Measurements from ENCODE around the gene EFNA3. TPM values are rescaled to one million over a fixed set of nuclear protein-coding genes. Genes with fewer than 3 reads are reported as not detected.
"Not testable (repeated sequence)": the region's sequence is repeated elsewhere in the genome, so short reads cannot be mapped to it uniquely, and the experiment has no call there.

The EFNA3 gene
- total RNA-seq, 1 donor from 2014 or later, result 2.7 TPM

DNA sequence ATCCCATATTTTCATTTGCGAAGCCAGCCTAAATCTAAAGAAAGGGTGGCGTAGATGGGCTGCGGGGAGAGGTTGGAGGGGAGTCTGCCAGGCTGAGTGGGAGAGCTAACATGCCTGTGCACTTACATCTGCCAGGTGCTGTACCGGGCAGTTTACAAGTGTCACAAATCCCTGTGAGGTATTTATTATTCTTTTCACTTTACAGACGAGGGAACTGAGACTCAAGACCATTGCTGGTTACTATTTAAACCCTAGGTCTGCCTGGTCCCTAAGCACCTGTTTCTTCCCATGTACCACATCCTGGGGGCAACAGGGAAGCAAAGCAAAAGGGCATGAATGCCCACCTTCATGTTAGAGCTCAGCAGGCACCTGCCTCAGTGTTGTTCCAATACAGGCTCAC is 29.7 kb downstream of the EFNA3 start:
- DNase-seq (ENCODE audit: low spot score), result no peak

GRCh38 chr1:155110381-155110780 is 31.7 kb downstream of the EFNA3 start:
- no peak for DNase-seq (ENCODE audit: low spot score)

- DNase-seq (ENCODE audit: low spot score), result no peak
These were observed 32.2 kb downstream of the EFNA3 start for GRCh38 chr1:155110826-155111225.

GRCh38 chr1:155113450-155113980 is 34.9 kb downstream of the EFNA3 start:
- DNase-seq (ENCODE audit: low spot score), result no peak

DNA sequence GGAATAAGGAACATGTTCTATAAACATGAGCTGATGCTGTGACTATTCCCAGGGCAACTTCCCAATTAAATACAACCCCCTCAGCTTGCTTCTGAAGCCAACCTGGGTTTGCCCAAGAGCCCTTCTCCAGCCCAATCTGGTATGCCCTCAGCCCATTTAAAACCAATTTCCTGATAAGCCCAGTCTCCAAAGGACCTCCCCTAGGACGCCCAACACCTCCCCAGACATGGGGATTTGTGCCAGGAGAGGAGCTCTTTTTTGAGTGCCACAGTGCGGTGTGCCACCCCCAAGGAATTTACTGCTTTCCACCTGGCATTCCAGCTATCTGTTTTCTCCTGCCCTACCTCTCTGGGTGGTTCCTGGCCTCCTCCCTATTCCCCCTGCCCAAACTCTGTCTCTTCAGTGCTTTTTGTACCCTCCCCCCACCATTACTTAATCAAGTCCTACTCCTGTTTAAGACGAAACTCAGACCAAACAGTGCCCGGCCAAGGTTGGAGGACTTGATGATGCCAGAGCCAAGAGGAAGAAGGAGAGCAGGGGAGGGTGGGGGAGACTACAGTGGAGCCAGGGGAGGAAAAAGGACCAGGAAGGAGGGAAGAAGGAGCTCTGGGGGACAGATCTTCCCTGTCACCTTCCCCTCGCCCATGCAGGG is 37.6 kb downstream of the EFNA3 start:
- no peak for DNase-seq (ENCODE audit: low spot score)

- no peak for DNase-seq (ENCODE audit: low spot score)
These were observed 39.0 kb downstream of the EFNA3 start for GRCh38 chr1:155117610-155118009.

DNA sequence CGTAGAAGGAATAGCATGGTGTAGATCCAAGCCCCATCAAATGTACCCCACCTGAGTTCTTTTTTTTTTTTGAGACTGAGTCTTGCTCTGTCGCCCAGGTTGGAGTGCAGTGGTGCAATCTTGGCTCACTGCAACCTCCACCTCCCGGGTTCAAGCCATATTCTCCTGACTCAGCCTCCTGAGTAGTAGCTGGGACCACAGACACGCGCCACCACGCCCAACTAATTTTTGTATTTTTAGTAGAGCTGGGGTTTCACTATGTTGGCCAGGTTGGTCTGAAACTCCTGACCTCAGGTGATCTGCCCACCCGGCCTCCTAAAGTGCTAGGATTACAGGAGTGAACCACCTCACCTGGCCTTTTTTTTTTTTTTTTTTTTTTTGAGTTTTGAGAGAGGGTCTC is 39.5 kb downstream of the EFNA3 start:
- DNase-seq (ENCODE audit: low spot score), result not testable (repeated sequence)

DNA sequence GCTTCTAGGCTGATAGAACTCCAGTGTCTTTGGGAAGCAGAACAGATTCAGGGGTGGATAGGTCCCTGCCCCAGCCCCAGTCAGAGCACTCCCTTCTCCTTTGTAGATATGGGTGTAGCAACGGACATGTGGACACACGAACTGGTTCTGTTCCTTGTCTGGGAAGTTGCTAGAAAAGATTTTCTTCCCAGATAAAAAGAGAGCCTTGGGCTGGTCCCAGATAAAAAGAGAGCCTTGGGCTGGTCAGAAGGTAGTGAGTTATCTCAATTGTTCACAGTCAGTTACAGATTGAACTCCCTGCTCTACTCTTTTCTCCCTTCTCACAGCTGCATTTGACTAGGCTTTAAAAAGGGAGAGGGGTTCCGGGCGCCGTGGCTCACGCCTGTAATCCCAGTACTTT is 41.6 kb downstream of the EFNA3 start:
- no peak for DNase-seq (ENCODE audit: low spot score)

- no peak for DNase-seq (ENCODE audit: low spot score)
These were observed 42.6 kb downstream of the EFNA3 start for GRCh38 chr1:155121249-155121648.

DNA sequence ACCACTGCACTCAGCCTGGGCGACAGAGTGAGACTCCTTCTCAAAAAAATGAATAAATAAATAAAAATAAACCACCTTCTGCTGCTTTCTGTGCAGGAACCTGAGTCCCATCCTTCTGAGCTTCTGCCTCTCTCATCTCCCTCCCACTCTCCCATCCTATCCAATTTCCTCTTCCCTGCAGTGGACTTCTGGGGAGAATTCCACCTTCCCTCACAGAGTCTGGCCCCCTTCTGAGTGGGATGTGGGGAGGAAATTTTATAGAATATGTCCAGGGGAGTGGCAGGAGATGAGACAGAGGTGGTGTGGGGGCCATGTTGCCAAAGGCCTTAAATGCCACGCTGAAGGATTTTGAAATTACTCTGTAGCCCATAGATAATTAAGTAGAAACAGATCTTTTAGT is 43.7 kb downstream of the EFNA3 start:
- no peak for DNase-seq (ENCODE audit: low spot score)

DNA sequence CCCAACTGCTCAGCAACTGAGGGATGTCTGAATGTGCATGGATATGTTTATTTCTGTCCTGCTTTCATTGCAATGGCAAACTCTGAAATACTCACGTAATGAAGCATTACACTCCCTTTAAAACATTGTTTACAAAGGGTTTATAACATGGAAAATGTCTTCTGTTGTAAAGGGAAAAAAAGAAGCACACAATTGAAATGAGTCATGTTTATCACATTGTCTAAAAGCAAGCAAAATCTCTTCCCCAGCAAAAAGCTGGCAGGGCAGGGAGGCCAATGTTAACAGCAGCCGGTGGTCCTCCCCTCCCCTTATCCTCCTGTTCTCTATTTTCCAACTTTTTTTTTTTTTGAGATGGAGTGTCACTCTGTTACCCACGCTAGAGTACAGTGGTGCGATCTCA is 45.2 kb downstream of the EFNA3 start:
- no peak for DNase-seq (ENCODE audit: low spot score)

DNA sequence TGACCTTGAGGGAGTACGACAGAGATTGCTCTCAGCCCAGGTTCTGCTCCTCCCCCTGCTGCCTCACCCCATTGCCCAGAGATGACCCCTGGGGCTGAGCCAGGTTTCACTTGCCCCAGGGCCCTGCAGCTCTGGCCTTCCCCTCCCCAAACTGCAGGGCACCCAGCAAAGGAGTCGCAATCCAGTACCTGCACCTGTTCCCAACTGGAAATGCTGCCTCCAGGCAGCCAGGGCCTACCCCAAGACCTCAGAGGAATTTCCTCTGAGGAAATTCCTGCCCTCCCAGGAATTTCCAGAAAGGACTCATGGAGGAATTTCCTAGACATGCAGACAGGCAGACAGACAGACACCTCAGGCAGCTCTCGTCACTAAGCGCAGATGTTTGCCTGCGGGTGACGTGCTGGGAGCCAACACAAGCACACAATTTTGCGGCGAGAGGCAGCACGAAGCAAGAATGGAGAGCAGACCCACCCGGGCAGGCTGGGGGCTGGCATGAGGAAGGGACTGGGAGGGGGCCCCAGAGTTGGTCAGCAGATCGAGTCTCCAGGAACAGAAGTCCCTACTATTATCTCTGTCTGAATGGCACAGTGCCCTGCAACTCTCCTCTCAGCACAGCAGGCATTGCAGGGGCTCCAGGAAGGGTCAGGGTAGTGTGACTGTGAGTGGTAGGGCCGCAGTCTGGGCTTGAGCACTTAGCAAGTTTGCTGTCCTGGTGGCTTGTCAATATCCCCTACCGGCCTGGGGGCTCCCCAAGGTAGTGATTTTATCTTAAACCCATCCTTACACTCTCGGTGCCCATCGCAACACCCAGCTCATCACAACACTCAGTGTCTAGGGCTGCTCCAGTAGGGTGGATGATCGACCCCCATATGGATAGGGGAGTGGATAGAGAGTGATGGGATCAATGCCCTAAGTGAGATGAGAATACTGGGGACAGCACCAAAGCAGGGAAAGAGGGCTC is 46.1 kb downstream of the EFNA3 start:
- no peak for DNase-seq (ENCODE audit: low spot score)

- DNase-seq (ENCODE audit: low spot score), result no peak
These were observed 46.9 kb downstream of the EFNA3 start for GRCh38 chr1:155125511-155125945.

- peak; percentile 90 for DNase-seq (ENCODE audit: low spot score)
These were observed 47.4 kb downstream of the EFNA3 start for GRCh38 chr1:155125946-155126555.

DNA sequence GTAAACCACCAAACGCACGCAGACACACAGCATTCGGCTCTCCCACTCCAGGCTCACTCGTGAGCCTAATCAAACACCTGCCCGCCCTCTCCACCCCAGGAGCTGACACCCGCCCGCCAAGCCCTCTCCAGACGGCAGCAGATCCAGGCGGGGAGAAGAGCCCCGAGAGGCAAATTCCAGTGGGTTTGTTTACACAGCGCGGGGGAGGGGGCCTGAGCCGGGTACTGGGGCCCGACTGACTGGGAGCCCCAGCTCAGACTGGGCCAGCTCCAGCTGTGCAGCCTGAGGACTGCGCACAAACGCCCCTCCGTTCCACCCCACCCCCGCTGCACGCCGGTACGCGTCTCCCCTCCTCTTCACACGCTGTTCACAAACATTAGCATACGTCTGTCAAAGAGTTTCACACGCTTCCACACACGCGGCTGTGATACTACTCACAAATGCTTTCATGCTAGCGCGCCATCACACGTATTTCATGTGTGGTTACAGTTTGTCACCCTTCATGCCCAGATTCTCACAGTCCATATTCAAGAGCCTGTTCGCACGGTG is 48.0 kb downstream of the EFNA3 start:
- DNase-seq (ENCODE audit: low spot score), result no peak

GRCh38 chr1:155127105-155127966 is 48.7 kb downstream of the EFNA3 start, which contains the start of gene EFNA1:
EFNA1 (plus strand) TSS chr1:155127876; CDS start chr1:155127978, 102 bp downstream.
- peak; percentile 83 for DNase-seq (ENCODE audit: low spot score)

- DNase-seq (ENCODE audit: low spot score), result no peak
These were observed 49.5 kb downstream of the EFNA3 start for GRCh38 chr1:155127967-155128754.

GRCh38 chr1:155128755-155129473 is 50.3 kb downstream of the EFNA3 start:
- DNase-seq (ENCODE audit: low spot score), result peak; percentile 72

DNA sequence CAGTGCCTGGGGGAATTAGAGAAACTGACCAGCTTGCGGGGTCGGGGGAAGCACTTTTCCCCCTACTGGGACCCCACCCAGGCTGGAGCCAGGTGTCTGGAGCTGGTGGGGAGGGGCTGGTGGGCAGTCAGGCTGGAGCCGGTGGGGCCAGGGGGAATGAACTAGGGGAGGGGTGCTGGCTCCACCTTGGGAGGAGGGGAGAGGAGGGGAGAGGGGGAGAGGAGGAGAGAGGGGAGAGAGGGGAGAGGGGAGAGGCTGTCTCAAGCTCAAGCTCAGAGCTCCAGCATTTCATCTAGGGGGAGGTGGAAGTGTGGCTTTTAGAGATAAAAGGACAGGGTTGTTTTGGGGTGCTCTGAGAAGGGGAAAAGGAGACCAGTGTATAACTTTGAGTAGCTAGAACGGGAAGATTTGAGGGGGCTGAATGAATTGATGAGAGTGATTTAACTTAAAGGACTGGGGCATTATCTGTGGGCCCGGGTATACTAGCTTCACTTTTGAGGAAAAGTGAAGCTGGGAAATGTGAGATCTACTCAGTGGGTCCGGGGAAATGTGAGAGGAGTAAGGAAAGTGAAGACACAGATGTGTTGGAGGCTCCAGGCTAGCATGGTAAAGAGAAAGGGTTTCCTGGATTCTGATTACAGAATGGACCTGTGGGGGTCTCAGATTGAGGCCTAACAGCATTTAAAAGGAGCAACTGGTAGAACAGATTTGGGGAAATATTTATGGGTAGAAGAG is 51.8 kb downstream of the EFNA3 start:
- DNase-seq (ENCODE audit: low spot score), result no peak
